ENCODE measurements around the gene SLC25A14. TPM values are rescaled to one million over a fixed set of nuclear protein-coding genes. Genes with fewer than 3 reads are reported as not detected.
"Not testable (repeated sequence)": the region's sequence is repeated elsewhere in the genome, so short reads cannot be mapped to it uniquely, and the experiment has no call there.

SLC25A14 gene
- total and polyA plus RNA-seq, 2 donors = 11.9 to 23.7 TPM

DNA sequence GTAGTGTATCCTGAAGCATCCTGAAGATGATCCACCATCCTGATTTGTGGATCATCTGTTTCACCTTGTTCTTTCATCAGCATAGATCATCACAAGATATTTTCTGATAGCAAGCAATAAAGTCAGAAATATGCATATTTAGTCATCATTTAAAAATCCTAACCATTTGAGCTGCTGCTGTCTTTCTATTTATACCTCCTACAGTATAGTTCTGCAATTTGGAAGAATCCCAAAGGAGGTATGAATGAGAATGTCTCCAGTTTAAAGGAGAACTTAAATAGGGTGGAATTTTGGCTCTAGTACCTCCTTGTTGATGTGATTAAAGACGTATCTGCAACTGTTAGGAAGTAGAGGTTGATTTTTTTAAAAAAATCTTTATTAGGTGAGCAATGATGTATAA is 7.6 kb downstream of the SLC25A14 start:
- H3K4me3 ChIP-seq (ENCODE audit: low read length in 2 of 2) = no peak overlapping the region
- H3K27ac ChIP-seq (ENCODE audit: low read depth in 1 of 2, low read length in 1 of 2) = no peak overlapping the region
- no peaks in the 10 kb centered on the region for H3K27me3 ChIP-seq (ENCODE audit: control insufficient read depth in 2 of 2, insufficient read depth in 1 of 2, low read length in 1 of 2)
- no peaks in the 10 kb centered on the region for H3K36me3 ChIP-seq (ENCODE audit: control insufficient read depth in 2 of 2, insufficient read depth in 2 of 2, low read length in 1 of 2)
- no peaks in the 10 kb centered on the region for H3K9me3 ChIP-seq (ENCODE audit: control insufficient read depth in 2 of 2, insufficient read depth in 1 of 2, low read length in 1 of 2)
- DNase-seq (ENCODE audit: low read depth in 6 of 9, low spot score in 9 of 9) = no peak
- 98% methylated on average over 1 of the region's 1 CpG for WGBS
- H3K4me1 ChIP-seq (ENCODE audit: control insufficient read depth in 2 of 2, insufficient read depth in 2 of 2, low read length in 2 of 2) = no peaks in the 10 kb centered on the region

DNA sequence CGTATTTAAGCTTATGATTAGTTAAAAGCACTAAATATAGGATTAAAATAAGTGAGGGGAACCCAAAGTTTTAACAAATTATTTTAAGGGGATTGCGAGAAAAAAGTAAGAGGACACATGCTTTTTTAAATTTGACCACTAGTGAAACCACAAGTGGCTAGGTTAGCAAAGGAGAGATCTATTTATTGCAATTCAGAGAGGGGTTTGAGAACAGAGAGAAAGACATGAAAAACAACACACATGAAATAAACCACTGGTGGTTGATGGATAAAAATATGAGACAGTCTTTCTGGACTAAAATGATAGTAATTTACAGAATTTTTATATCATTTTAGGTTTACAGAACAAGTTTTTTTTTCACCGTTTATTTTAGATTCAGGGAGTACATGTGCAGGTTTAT is 11.8 kb downstream of the SLC25A14 start:
- no peaks in the 10 kb centered on the region for H3K4me1 ChIP-seq (ENCODE audit: control insufficient read depth in 2 of 2, insufficient read depth in 2 of 2, low read length in 2 of 2)
- no peak for DNase-seq (ENCODE audit: low read depth in 6 of 9, low spot score in 9 of 9)
- no peaks in the 10 kb centered on the region for H3K27me3 ChIP-seq (ENCODE audit: control insufficient read depth in 2 of 2, insufficient read depth in 1 of 2, low read length in 1 of 2)
- over 99% methylated on average over 3 of the region's 3 CpGs for WGBS
- no peak overlapping the region for H3K4me3 ChIP-seq (ENCODE audit: low read length in 2 of 2)
- no peaks in the 10 kb centered on the region for H3K9me3 ChIP-seq (ENCODE audit: control insufficient read depth in 2 of 2, insufficient read depth in 1 of 2, low read length in 1 of 2)
- no peaks in the 10 kb centered on the region for H3K36me3 ChIP-seq (ENCODE audit: control insufficient read depth in 2 of 2, insufficient read depth in 2 of 2, low read length in 1 of 2)
- no peak overlapping the region for H3K27ac ChIP-seq (ENCODE audit: low read depth in 1 of 2, low read length in 1 of 2)

DNA sequence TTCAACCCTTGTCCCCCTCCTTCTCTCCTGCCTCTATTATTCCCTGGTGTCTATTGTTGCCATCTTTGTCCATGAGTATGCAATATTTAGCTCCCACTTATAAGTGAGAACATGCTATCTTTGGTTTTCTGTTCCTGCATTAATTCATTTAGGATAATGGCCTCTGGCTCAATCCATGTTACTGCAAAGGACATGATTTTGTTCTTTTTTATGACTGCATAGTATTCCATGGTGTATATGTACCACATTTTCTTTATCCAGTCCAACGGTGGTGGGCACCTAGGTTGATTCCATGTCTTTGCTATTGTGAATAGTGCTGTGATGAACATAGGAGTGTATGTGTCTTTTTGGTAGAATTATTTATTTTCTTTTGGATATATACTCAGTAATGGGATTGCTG is 12.3 kb downstream of the SLC25A14 start:
- H3K27me3 ChIP-seq (ENCODE audit: control insufficient read depth in 2 of 2, insufficient read depth in 1 of 2, low read length in 1 of 2); H3K4me1 ChIP-seq (ENCODE audit: control insufficient read depth in 2 of 2, insufficient read depth in 2 of 2, low read length in 2 of 2); H3K27ac ChIP-seq (ENCODE audit: low read depth in 1 of 2, low read length in 1 of 2); H3K9me3 ChIP-seq (ENCODE audit: control insufficient read depth in 2 of 2, insufficient read depth in 1 of 2, low read length in 1 of 2); DNase-seq (ENCODE audit: low read depth in 6 of 9, low spot score in 9 of 9); H3K4me3 ChIP-seq (ENCODE audit: low read length in 2 of 2); H3K36me3 ChIP-seq (ENCODE audit: control insufficient read depth in 2 of 2, insufficient read depth in 2 of 2, low read length in 1 of 2): not testable (repeated sequence)
- WGBS = 100% methylated on average over 1 of the region's 1 CpG

DNA sequence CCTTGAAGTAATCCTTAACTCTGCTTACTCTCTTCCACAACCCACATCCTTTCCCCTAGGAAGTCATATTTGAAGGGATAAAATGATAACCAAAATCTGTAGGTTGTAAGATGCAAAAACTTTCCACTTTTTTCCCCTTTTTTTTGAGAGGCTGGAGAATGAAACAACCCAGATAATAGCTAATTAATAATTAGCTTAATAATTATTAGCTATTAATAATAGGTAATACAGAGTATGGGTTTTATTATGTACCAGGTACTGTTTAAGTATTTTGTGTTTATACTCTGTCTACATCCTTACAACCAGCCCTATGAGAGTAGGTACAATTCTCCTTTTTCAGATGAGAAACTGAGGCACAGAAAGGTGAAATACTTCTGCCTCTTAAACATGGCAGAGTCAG is 36.4 kb downstream of the SLC25A14 start:
- H3K9me3 ChIP-seq (ENCODE audit: control insufficient read depth in 2 of 2, insufficient read depth in 1 of 2, low read length in 1 of 2) = no peaks in the 10 kb centered on the region

DNA sequence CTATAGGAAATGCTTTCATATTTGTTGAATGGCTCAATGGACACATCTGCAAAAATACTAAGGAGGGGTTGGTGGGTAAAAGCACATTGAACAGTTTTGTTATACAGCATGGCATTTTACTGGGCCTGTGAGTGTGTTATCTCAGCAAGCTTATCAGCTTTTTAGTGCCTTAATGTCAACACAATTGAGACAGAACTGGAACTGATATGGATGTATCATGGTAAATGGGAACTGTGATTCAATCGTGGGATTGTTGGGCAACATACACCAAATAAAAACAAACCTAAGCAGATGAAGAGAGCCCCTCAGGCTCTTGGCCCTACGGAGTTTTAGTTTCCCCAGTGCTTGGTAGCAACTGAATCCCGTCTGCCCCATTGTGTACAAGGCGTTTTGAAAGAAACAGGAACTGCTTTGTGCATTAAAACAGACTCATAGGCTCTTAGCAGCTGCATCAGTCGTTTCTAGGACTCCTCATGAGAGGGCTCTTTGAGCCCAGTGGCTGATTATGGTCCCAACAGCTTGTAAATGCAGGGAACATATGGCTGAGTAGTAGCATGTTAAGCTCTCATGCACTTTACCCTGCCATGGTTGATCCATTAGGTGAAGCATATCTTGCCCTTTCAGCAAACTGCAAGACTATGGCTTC is 38.4 kb downstream of the SLC25A14 start:
- H3K9me3 ChIP-seq (ENCODE audit: control insufficient read depth in 2 of 2, insufficient read depth in 1 of 2, low read length in 1 of 2) = no peaks in the 10 kb centered on the region
- no peak for DNase-seq (ENCODE audit: low read depth in 6 of 9, low spot score in 9 of 9)
- no peak overlapping the region for H3K4me3 ChIP-seq (ENCODE audit: low read length in 2 of 2)
- H3K4me1 ChIP-seq (ENCODE audit: control insufficient read depth in 2 of 2, insufficient read depth in 2 of 2, low read length in 2 of 2) = no peaks in the 10 kb centered on the region
- WGBS = 65% methylated on average over 5 of the region's 5 CpGs
- no peaks in the 10 kb centered on the region for H3K36me3 ChIP-seq (ENCODE audit: control insufficient read depth in 2 of 2, insufficient read depth in 2 of 2, low read length in 1 of 2)
- H3K27me3 ChIP-seq (ENCODE audit: control insufficient read depth in 2 of 2, insufficient read depth in 1 of 2, low read length in 1 of 2) = no peaks in the 10 kb centered on the region
- H3K27ac ChIP-seq (ENCODE audit: low read depth in 1 of 2, low read length in 1 of 2) = no peak overlapping the region

More for the DNA sequence above, 36.4 kb downstream of the SLC25A14 start:
- H3K27ac ChIP-seq (ENCODE audit: low read depth in 1 of 2, low read length in 1 of 2) = no peak overlapping the region
- H3K36me3 ChIP-seq (ENCODE audit: control insufficient read depth in 2 of 2, insufficient read depth in 2 of 2, low read length in 1 of 2) = peaks cover 0 to 3% of the 10 kb centered on the region in 2 donors
- H3K4me3 ChIP-seq (ENCODE audit: low read length in 2 of 2) = no peak overlapping the region
- no peaks in the 10 kb centered on the region for H3K4me1 ChIP-seq (ENCODE audit: control insufficient read depth in 2 of 2, insufficient read depth in 2 of 2, low read length in 2 of 2)
- no peaks in the 10 kb centered on the region for H3K27me3 ChIP-seq (ENCODE audit: control insufficient read depth in 2 of 2, insufficient read depth in 1 of 2, low read length in 1 of 2)
- no peak for DNase-seq (ENCODE audit: low read depth in 6 of 9, low spot score in 9 of 9)

DNA sequence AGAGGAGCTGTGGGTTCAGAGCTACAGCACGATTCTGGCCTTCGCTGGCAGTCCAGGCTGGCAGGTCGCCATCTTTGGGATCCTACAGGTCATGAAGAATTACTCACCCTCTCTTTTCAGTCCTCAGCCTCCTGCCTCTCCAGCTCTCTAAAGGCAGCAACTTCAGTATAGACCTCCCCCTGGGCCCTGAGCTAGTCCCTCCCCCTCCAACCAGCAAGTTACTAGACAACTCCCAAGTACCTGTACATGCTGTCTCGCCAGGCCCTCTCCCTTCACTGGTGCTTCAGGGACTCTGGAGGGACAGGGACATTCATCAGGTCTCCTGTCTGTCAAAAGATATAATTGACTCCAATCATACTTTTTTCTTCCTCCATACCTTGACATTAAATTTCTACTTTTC is 45.8 kb downstream of the SLC25A14 start, which contains the start of gene GPR119:
Gene GPR119, minus strand, starts transcription at position 155 of the 400 bp plus-strand sequence. CDS start 227 bp downstream, outside the sequence.
- no peaks in the 10 kb centered on the region for H3K36me3 ChIP-seq (ENCODE audit: control insufficient read depth in 2 of 2, insufficient read depth in 2 of 2, low read length in 1 of 2)
- no peaks in the 10 kb centered on the region for H3K27me3 ChIP-seq (ENCODE audit: control insufficient read depth in 2 of 2, insufficient read depth in 1 of 2, low read length in 1 of 2)
- no peak within 1 kb of the TSS for H3K27ac ChIP-seq (ENCODE audit: low read depth in 1 of 2, low read length in 1 of 2)
- WGBS = 94% methylated on average over 4 of the region's 4 CpGs
- H3K4me3 ChIP-seq (ENCODE audit: low read length in 2 of 2) = no peak within 1 kb of the TSS
- no peaks in the 10 kb centered on the region for H3K4me1 ChIP-seq (ENCODE audit: control insufficient read depth in 2 of 2, insufficient read depth in 2 of 2, low read length in 2 of 2)
- no peak for DNase-seq (ENCODE audit: low read depth in 6 of 9, low spot score in 9 of 9)
- H3K9me3 ChIP-seq (ENCODE audit: control insufficient read depth in 2 of 2, insufficient read depth in 1 of 2, low read length in 1 of 2) = no peaks in the 10 kb centered on the region

DNA sequence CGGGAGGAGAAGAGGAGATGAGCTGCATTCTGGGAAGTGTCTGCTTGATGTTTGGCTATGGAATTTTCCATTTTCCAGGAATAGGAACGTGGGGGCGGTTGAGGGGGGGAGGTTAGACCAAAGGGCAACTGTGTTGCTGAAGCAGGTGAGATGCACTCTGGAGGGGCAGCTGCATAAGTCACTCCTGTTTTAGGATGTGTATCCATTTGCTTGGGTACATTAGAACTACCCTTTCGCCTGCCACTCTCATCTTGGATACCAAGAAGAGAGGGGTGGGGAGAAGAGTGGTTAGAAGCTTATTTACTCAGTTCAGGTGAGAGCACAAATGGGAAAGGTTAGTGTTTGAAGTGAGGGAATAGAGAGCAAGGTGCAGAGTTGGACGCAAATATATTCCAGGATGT is 46.7 kb downstream of the SLC25A14 start:
- 85% methylated on average over 5 of the region's 5 CpGs for WGBS
- Histone ChIP-seq H3K27me3 (ENCODE audit: control insufficient read depth in 2 of 2, insufficient read depth in 1 of 2, low read length in 1 of 2) (no peaks in the 10 kb centered on the region), H3K36me3 (ENCODE audit: control insufficient read depth in 2 of 2, insufficient read depth in 2 of 2, low read length in 1 of 2) (no peaks in the 10 kb centered on the region), H3K4me1 (ENCODE audit: control insufficient read depth in 2 of 2, insufficient read depth in 2 of 2, low read length in 2 of 2) (no peaks in the 10 kb centered on the region), H3K4me3 (ENCODE audit: low read length in 2 of 2) (no peak overlapping the region), H3K27ac (ENCODE audit: low read depth in 1 of 2, low read length in 1 of 2) (no peak overlapping the region), H3K9me3 (ENCODE audit: control insufficient read depth in 2 of 2, insufficient read depth in 1 of 2, low read length in 1 of 2) (no peaks in the 10 kb centered on the region)
- no peak for DNase-seq (ENCODE audit: low read depth in 6 of 9, low spot score in 9 of 9)

DNA sequence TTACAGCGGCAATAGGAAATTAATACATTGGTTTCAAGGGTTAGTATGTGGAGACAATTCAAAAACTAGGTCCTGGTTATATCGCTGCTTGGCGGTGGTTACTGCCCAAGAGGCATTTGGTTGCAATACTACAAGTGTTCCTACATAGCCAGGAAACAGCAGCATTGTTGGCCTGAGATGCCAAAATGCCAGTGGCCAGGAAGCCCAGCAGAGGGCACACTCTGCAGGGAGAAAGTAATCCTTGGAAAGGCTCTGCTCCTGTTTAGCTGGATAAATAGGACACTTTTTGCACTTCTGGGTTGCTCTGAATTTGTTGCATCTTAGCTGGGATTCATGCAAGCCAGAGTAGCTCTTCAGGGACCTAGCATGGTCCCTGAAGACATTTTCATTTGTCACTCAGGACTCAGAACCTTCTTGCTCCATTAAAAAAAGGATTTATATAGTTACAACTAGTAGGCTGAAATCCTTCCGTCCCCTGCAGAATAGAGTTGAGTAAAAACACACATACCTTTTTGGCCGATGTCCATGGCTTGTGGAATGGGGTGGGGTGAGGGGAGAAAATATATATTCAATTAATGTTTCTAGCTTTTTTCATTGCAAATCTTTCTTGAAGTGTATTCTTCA is 53.8 kb downstream of the SLC25A14 start:
- DNase-seq (ENCODE audit: low read depth in 6 of 9, low spot score in 9 of 9) = peak in 1 of 9 donors; percentile 26
- 50% methylated on average over 5 of the region's 5 CpGs for WGBS
- H3K9me3 ChIP-seq (ENCODE audit: control insufficient read depth in 2 of 2, insufficient read depth in 1 of 2, low read length in 1 of 2) = no peaks in the 10 kb centered on the region

DNA sequence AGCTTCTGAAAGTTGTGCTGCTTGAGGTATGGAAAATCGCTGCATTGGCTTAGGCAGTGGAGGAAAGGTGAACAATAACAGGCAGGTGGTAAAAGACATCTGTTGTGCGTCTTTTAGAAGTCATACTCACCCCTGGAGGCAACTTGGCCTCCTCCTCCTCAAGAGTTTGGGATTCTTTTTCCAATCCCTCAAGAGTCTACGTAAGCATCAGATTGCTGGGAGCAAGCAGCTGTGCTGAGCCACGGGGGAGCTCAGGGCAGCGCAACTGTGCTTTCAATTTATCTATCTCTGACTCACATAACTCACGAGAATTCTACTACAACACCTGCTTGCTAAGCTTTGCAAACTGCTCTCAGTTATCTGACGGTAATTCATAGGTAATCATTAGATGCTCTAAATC is 55.6 kb downstream of the SLC25A14 start:
- no peak overlapping the region for H3K4me3 ChIP-seq (ENCODE audit: low read length in 2 of 2)
- no peaks in the 10 kb centered on the region for H3K9me3 ChIP-seq (ENCODE audit: control insufficient read depth in 2 of 2, insufficient read depth in 1 of 2, low read length in 1 of 2)
- no peak for DNase-seq (ENCODE audit: low read depth in 6 of 9, low spot score in 9 of 9)
- H3K4me1 ChIP-seq (ENCODE audit: control insufficient read depth in 2 of 2, insufficient read depth in 2 of 2, low read length in 2 of 2) = no peaks in the 10 kb centered on the region
- H3K27me3 ChIP-seq (ENCODE audit: control insufficient read depth in 2 of 2, insufficient read depth in 1 of 2, low read length in 1 of 2) = peaks cover 0 to 5% of the 10 kb centered on the region in 2 donors
- H3K36me3 ChIP-seq (ENCODE audit: control insufficient read depth in 2 of 2, insufficient read depth in 2 of 2, low read length in 1 of 2) = no peaks in the 10 kb centered on the region
- 90% methylated on average over 7 of the region's 7 CpGs for WGBS
- no peak overlapping the region for H3K27ac ChIP-seq (ENCODE audit: low read depth in 1 of 2, low read length in 1 of 2)

More for the DNA sequence above, 53.8 kb downstream of the SLC25A14 start:
- no peak overlapping the region for H3K4me3 ChIP-seq (ENCODE audit: low read length in 2 of 2)
- H3K27ac ChIP-seq (ENCODE audit: low read depth in 1 of 2, low read length in 1 of 2) = no peak overlapping the region
- no peaks in the 10 kb centered on the region for H3K4me1 ChIP-seq (ENCODE audit: control insufficient read depth in 2 of 2, insufficient read depth in 2 of 2, low read length in 2 of 2)
- H3K36me3 ChIP-seq (ENCODE audit: control insufficient read depth in 2 of 2, insufficient read depth in 2 of 2, low read length in 1 of 2) = no peaks in the 10 kb centered on the region
- peaks cover 0 to 5% of the 10 kb centered on the region in 2 donors for H3K27me3 ChIP-seq (ENCODE audit: control insufficient read depth in 2 of 2, insufficient read depth in 1 of 2, low read length in 1 of 2)

All from thymus (tissue), 11 donors.